NB4 (cell line): ENCODE measurements around the gene WDFY3.

Source experiments
- DNase-seq: peaks from one replicate; pipeline ENCODE4 v3.0.0; 2010; ENCODE audit warnings: low read depth
- H3K4me3 ChIP-seq: one replicate; pipeline ENCODE4 v1.5.1; 2011; ENCODE audit warnings: mild to moderate bottlenecking, low read depth, low read length, moderate library complexity
- CTCF ChIP-seq: IDR thresholded peaks from one replicate; pipeline ENCODE4 v1.5.1; 2012; ENCODE audit warnings: low read depth, low read length
- MYC ChIP-seq: IDR thresholded peaks from 2 replicates; pipeline ENCODE4 v1.6.1; 2011; ENCODE audit warnings: low read depth, low read length
- POLR2A ChIP-seq: IDR thresholded peaks from 2 replicates; pipeline ENCODE4 v1.6.1; 2011; ENCODE audit warnings: mild to moderate bottlenecking; ENCODE audit not compliant: insufficient read length; ENCODE audit errors: extremely low read depth
- TF ChIP-seq, protein P1 (sequence below): IDR thresholded peaks from 2 replicates; pipeline ENCODE4 v1.6.1; 2011; ENCODE audit warnings: low read depth, low read length

The WDFY3 gene

GRCh38 chr4:84792366-84793301 lies 173.9 kb downstream of the WDFY3 start:
- H3K4me3 ChIP-seq, result no peak overlapping the region
- TF ChIP-seq, protein P1, sequence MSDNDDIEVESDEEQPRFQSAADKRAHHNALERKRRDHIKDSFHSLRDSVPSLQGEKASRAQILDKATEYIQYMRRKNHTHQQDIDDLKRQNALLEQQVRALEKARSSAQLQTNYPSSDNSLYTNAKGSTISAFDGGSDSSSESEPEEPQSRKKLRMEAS, result no peak
- TF ChIP-seq POLR2A (no peak), CTCF (no peak), MYC (no peak)
- no peak for DNase-seq

DNA sequence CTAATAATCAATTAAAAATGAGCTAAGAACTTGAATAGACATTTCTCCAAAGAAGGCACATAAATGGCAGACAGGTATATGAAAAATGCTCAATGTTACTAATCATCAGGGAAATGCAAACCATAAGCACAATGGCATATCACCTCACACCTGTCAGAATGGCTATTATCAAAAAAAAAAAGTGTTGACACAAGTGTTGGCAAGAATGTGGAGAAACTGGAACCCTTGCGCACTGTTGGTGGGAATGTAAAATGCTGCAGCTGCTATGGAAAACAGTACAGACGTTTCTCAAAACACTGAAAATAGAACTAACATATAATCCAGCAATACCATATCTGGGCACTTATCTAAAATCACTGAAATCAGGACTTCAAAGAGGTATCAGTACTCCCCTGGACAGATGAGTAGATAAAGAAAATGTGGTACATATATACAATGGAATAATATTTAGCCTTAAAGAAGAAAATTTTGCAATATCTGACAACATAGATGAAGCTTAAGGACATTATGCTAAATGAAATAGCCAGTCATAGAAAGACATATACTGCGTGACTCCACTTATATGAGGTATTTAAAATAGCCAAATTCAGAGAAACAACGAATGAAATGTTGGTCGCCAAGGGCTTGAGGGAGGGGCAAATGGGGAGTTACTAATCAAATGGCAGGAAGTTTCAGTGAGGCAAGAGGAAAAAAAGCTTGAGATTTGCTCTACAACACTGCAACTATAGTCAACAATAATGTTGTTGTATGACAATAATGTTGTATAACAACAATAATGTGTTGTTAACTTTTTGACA lies 175.5 kb downstream of the WDFY3 start:
- DNase-seq, result no peak
- TF ChIP-seq, protein P1, result no peak
- no peak for TF ChIP-seq CTCF
- TF ChIP-seq POLR2A, result no peak
- no peak overlapping the region for H3K4me3 ChIP-seq

DNA sequence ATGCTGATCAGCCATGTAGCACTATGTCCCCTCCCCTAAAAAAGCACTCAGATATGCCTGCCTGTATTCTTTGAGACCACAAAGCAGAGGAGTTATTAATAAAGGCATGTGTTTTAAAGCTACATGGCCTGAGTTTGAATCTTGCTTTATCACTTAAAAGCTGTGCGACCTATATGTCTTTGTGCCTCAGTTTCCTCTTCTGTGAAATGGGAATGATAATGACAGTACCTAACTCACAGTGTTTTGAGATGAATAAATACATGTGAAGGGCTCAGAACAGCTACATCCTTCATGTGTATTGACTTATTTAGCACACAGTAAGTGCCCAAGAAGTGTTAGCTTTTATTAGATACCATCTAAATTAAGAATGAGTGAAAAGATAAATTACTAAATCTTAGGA lies 180.0 kb downstream of the WDFY3 start:
- DNase-seq, result no peak
- no peak overlapping the region for H3K4me3 ChIP-seq
- TF ChIP-seq, protein P1, result no peak
- no peak for TF ChIP-seq POLR2A
- no peak for TF ChIP-seq CTCF
- no peak for TF ChIP-seq MYC

- H3K4me3 ChIP-seq, result no peak overlapping the region
- TF ChIP-seq, protein P1, result no peak
- no peak for TF ChIP-seq CTCF
- no peak for TF ChIP-seq MYC
- no peak for TF ChIP-seq POLR2A
- no peak for DNase-seq
Observed at GRCh38 chr4:84782517-84782916, 184.0 kb downstream of the WDFY3 start.

- TF ChIP-seq POLR2A (no peak), CTCF (no peak), MYC (no peak)
- TF ChIP-seq, protein P1, result no peak
- H3K4me3 ChIP-seq, result no peak overlapping the region
- no peak for DNase-seq
Observed at GRCh38 chr4:84780719-84781118, 185.8 kb downstream of the WDFY3 start.
